OCI-LY1 (cell line): ENCODE measurements around the gene NOXA1.

Experiments
- CTCF ChIP-seq: fragments of 200-600 bp; sonication (generic), shearing (Covaris generic); IDR thresholded peaks from 2 replicates; pipeline ENCODE4 v1.5.1; 2017; ENCODE audit warnings: mild to moderate bottlenecking, antibody characterized with exemption, low read length, moderate library complexity, mixed read lengths
- EZH2 ChIP-seq: fragments of 200-600 bp; sonication (generic), shearing (Covaris generic); IDR thresholded peaks from 2 replicates; pipeline ENCODE4 v1.8.0; 2017; ENCODE audit warnings: borderline replicate concordance, mixed run types, mild to moderate bottlenecking, antibody characterized with exemption, low read length, moderate library complexity, mixed read lengths

- TF ChIP-seq CTCF = no peak
- no peak for TF ChIP-seq EZH2
Measured at GRCh38 chr9:137480686-137481683, 57.8 kb downstream of the NOXA1 start.
